COR-L47 (cell line): Measurements from ENCODE around the gene MPPED1.

ENCODE experiments used
- DNase-seq: peaks from one replicate; lab custom pipeline; 2025; lab: John Stamatoyannopoulos, UW

The MPPED1 gene

GRCh38 chr22:43521716-43522115 lies 109.9 kb downstream of the MPPED1 start:
- DNase-seq = no peak

GRCh38 chr22:43526117-43526655 lies 114.4 kb downstream of the MPPED1 start:
- DNase-seq = no peak

- DNase-seq = no peak
Measured at GRCh38 chr22:43526946-43527345, 115.1 kb downstream of the MPPED1 start.

- DNase-seq = no peak
Measured at GRCh38 chr22:43528601-43529360, 117.0 kb downstream of the MPPED1 start.

GRCh38 chr22:43529461-43529860 lies 117.6 kb downstream of the MPPED1 start:
- no peak for DNase-seq

GRCh38 chr22:43529934-43530333 lies 118.1 kb downstream of the MPPED1 start:
- no peak for DNase-seq

- DNase-seq = no peak
Measured at GRCh38 chr22:43530349-43531201, 118.8 kb downstream of the MPPED1 start.

- no peak for DNase-seq
Measured at GRCh38 chr22:43531651-43532050, 119.8 kb downstream of the MPPED1 start.

- DNase-seq = no peak
Measured at GRCh38 chr22:43532301-43533155, 120.7 kb downstream of the MPPED1 start.

- no peak for DNase-seq
Measured at GRCh38 chr22:43533156-43533530, 121.3 kb downstream of the MPPED1 start.

GRCh38 chr22:43533656-43534428 lies 122.0 kb downstream of the MPPED1 start:
- no peak for DNase-seq

- DNase-seq = no peak
Measured at GRCh38 chr22:43534916-43535315, 123.1 kb downstream of the MPPED1 start.

GRCh38 chr22:43535336-43535735 lies 123.5 kb downstream of the MPPED1 start:
- DNase-seq = no peak

- no peak for DNase-seq
Measured at GRCh38 chr22:43535741-43536140, 123.9 kb downstream of the MPPED1 start.

GRCh38 chr22:43537019-43537585 lies 125.3 kb downstream of the MPPED1 start:
- DNase-seq = no peak

GRCh38 chr22:43539572-43540528 lies 128.0 kb downstream of the MPPED1 start:
- no peak for DNase-seq

- no peak for DNase-seq
Measured at GRCh38 chr22:43540529-43540923, 128.7 kb downstream of the MPPED1 start.

GRCh38 chr22:43541022-43541421 lies 129.2 kb downstream of the MPPED1 start:
- DNase-seq = no peak

- DNase-seq = no peak
Measured at GRCh38 chr22:43541462-43542407, 129.9 kb downstream of the MPPED1 start.
